Measurements from ENCODE around the gene MGMT.

DNA sequence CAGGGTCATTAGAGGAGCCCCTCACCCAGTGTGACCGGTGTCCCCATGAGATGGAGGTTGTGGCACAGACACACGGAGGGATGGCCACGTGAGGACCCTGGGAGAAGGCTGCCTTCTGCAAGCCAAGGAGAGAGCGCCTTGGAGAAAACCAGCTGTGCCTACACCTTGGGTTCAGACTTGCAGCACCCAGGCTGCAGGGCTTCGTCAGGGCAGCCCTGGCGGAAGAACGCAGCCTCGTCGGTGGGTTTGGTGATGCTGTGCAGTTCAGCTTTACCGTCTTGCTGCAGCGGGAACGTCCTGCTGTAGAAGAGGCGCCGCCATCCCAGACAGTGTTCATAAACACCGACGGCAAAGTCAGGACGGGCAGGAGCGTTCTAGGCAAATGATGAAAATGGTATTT lies 89.3 kb downstream of the MGMT start:
- TF ChIP-seq EZH2 (IDR thresholded peaks at IDR 0.05; ENCODE audit: borderline replicate concordance, low read depth, low read length, severe bottlenecking), result no peak
- TF ChIP-seq, protein P1, sequence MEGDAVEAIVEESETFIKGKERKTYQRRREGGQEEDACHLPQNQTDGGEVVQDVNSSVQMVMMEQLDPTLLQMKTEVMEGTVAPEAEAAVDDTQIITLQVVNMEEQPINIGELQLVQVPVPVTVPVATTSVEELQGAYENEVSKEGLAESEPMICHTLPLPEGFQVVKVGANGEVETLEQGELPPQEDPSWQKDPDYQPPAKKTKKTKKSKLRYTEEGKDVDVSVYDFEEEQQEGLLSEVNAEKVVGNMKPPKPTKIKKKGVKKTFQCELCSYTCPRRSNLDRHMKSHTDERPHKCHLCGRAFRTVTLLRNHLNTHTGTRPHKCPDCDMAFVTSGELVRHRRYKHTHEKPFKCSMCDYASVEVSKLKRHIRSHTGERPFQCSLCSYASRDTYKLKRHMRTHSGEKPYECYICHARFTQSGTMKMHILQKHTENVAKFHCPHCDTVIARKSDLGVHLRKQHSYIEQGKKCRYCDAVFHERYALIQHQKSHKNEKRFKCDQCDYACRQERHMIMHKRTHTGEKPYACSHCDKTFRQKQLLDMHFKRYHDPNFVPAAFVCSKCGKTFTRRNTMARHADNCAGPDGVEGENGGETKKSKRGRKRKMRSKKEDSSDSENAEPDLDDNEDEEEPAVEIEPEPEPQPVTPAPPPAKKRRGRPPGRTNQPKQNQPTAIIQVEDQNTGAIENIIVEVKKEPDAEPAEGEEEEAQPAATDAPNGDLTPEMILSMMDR (IDR thresholded peaks at IDR 0.05; ENCODE audit: borderline replicate concordance, extremely low read depth, low read length, poor library complexity, severe bottlenecking), result no peak
